GM12865 (cell line): ENCODE data around the gene CCDC170.

Experiments
- DNase-seq: peaks from one replicate; pipeline ENCODE4 v3.0.0; 2010; ENCODE audit warnings: low read depth
- H3K4me3 ChIP-seq: 2 replicates; pipeline ENCODE4 v1.5.1; 2011; ENCODE audit warnings: mild to moderate bottlenecking, low read depth, low read length, control low read depth
- TF ChIP-seq, protein P1 (sequence below): IDR thresholded peaks from 2 replicates; pipeline ENCODE4 v1.5.1; 2011; ENCODE audit warnings: low read length, control low read depth, low read depth, inconsistent platforms; ENCODE audit not compliant: insufficient read depth; ENCODE audit errors: missing control alignments

Gene CCDC170

DNA sequence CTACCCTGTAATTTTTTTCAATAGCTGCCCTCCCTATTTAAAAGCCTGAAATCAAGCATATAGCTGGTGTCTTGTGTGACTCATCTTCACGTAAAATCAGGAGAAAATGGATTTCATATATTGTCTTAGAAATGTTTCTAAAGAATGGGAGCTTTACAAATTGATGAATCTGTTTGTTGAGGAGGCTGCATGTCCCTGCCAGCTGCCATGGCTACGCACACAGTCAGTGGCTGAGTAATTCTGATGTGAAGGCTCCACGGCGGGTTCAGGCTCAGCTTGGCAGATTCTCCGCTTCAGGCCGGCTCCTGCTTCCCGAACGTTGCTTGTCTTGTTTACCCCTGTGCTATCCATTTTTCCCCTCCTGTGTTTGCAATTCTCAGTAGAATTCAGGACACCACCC, 82.8 kb downstream of the CCDC170 start:
- H3K4me3 ChIP-seq = no peak overlapping the region
- TF ChIP-seq, protein P1, sequence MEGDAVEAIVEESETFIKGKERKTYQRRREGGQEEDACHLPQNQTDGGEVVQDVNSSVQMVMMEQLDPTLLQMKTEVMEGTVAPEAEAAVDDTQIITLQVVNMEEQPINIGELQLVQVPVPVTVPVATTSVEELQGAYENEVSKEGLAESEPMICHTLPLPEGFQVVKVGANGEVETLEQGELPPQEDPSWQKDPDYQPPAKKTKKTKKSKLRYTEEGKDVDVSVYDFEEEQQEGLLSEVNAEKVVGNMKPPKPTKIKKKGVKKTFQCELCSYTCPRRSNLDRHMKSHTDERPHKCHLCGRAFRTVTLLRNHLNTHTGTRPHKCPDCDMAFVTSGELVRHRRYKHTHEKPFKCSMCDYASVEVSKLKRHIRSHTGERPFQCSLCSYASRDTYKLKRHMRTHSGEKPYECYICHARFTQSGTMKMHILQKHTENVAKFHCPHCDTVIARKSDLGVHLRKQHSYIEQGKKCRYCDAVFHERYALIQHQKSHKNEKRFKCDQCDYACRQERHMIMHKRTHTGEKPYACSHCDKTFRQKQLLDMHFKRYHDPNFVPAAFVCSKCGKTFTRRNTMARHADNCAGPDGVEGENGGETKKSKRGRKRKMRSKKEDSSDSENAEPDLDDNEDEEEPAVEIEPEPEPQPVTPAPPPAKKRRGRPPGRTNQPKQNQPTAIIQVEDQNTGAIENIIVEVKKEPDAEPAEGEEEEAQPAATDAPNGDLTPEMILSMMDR = no peak
- DNase-seq = no peak

GRCh38 chr6:151577257-151577656, 83.4 kb downstream of the CCDC170 start:
- no peak overlapping the region for H3K4me3 ChIP-seq
- TF ChIP-seq, protein P1 = no peak
- no peak for DNase-seq

- H3K4me3 ChIP-seq = no peak overlapping the region
- TF ChIP-seq, protein P1 = no peak
- no peak for DNase-seq
Measured at GRCh38 chr6:151585741-151586140, 91.9 kb downstream of the CCDC170 start.

DNA sequence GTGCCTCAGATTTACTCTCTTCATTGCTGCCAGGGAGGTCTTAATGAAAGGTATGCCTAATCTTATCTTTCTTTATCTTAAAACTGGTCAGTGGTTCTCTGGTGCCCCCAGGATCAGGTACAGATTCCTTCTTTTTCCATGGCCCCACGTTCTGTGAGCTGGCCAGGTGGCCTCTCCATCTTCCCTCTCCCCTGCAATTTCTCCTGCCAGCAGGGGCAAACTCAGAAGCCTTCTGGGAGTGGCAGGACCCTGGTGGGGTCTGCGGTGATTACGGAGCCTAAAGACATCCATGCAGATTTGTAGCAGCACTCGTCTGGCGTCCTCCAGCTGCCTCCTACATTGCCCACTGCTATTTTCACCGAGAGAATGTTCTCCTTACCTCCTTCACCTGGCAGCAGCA, 95.8 kb downstream of the CCDC170 start:
- DNase-seq = no peak
- H3K4me3 ChIP-seq = no peak overlapping the region
- TF ChIP-seq, protein P1 = no peak

DNA sequence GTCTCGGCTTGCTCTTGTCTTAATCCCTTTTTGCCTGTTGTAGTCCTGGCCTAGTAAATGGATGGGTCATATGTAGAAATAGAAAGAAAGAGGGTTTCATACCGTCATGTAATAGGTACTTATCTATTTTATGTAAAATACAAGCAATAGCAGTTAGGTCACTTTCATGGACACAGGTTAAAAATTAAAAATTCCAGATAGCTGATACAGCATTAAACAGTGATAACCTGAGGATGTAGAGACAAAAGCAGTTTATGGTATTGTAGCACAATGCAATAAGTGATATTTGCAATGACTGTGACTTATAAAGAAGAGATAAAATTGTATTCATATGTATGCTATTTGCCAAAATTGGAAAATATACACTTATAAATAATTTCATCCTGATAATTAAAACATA, 96.9 kb downstream of the CCDC170 start:
- no peak for DNase-seq
- TF ChIP-seq, protein P1 = no peak
- no peak overlapping the region for H3K4me3 ChIP-seq

GRCh38 chr6:151592449-151593159, 98.8 kb downstream of the CCDC170 start:
- H3K4me3 ChIP-seq = no peak overlapping the region
- TF ChIP-seq, protein P1 = no peak
- no peak for DNase-seq

- DNase-seq = no peak
- TF ChIP-seq, protein P1 = no peak
Measured at GRCh38 chr6:151609146-151609902, 115.5 kb downstream of the CCDC170 start.

More at GRCh38 chr6:151609146-151609902, 115.5 kb downstream of the CCDC170 start:
- H3K4me3 ChIP-seq = no peak overlapping the region
